ENCODE data around the gene DCUN1D5. TPM values are rescaled to one million over a fixed set of nuclear protein-coding genes. Genes with fewer than 3 reads are reported as not detected.

The DCUN1D5 gene
- total RNA-seq, 2 donors from 2014 or later, result 26.5 to 63.0 TPM

DNA sequence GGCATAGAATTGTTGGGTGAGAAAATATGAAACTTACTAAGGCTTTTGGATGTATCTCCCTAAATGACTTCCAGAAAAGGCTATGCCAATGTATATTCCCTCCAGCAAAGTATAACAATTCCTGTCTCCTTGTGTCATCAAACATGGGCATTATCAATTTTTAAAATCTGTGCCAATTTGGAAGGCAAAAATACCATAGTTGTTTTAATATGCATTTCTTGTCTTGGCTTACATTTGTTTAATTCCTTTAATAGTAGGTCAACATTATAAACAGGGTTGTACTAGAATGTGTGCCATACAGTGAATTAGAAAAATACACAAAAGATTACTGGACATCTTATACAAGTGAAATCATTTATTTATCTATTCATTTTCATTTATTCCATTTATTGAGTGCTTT lies 41.6 kb downstream of the DCUN1D5 start:
- no peak for TF ChIP-seq CTCF (IDR thresholded peaks at IDR 0.05)
- Histone ChIP-seq H3K27ac (no peak overlapping the region), H3K4me1 (ENCODE audit: control insufficient read depth in 1 of 2, low read depth in 2 of 2) (no peaks in the 10 kb centered on the region)

DNA sequence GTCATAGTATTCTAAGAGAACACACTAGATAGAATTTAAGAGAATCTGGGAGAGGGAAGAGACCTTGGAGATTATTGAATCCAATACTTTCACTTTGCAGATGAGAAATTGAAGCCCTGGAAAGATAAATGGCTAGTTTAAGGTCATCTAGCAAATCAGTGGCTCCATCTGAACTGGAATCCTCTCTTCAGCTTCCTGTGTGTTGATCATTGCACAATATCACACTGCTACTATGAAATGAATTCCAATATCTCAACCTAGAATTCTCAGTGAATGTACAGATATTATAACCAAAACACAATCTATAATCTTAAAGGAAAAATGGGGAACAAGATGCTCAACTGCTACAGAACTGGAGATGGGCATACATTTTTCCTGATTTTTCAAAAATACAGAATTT lies 44.1 kb downstream of the DCUN1D5 start:
- no peak for TF ChIP-seq CTCF (IDR thresholded peaks at IDR 0.05)
- ATAC-seq (ENCODE audit: insufficient number of reproducible peaks, low FRiP score, low read depth), result no peak
- H3K4me1 ChIP-seq (ENCODE audit: control insufficient read depth in 1 of 2, low read depth in 2 of 2), result no peaks in the 10 kb centered on the region

More for the DNA sequence above, 41.6 kb downstream of the DCUN1D5 start:
- ATAC-seq (ENCODE audit: insufficient number of reproducible peaks, low FRiP score, low read depth) (no peak), DNase-seq (ENCODE audit: low spot score) (no peak)
- Histone ChIP-seq H3K36me3 (no peaks in the 10 kb centered on the region), H3K27me3 (replicated peaks; ENCODE audit: insufficient read depth) (no peaks in the 10 kb centered on the region), H3K4me3 (no peak overlapping the region), H3K9me3 (no peaks in the 10 kb centered on the region)

DNA sequence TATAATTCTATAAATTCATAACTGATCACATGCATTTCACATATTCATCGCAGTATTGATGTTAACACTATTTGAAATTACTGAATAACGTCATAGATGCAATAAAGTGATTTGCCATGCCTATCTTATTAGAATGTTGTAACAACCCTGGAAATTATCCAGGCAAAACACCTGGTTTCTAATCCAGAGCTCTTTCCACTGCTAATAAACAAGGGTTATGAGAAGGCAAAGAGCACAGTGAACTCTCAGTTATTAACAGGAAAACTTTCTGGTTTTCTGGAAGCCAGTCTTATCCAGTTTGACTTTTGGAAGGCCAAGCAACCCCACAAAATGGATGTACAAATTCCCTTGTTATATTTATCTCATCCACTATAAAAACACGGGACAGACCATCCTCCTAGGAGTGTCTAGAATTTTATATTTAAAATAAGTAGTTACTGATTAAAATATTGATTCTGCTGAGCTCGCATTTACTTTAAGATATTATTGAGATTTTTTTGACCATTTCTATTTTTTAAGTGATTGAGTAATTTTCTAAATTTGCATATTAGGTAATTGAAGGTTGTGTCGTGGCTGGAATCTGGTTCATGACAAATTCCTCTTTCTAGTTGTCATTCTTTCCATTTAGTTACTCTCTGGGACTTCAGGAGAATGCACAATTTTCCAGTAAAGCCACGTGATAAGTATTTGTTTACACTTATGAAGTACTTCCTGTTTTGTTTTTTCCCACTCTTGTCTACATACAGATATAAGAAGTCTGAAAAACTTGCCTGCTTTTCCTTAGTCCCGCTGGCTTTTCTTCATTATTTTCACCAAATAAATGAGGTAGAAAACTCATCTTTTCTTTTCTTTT lies 47.9 kb downstream of the DCUN1D5 start:
- no peaks in the 10 kb centered on the region for H3K36me3 ChIP-seq
- TF ChIP-seq CTCF (IDR thresholded peaks at IDR 0.05), result no peak
- ATAC-seq (ENCODE audit: insufficient number of reproducible peaks, low FRiP score, low read depth), result no peak
- H3K4me3 ChIP-seq, result no peak overlapping the region
- H3K27ac ChIP-seq, result no peak overlapping the region
- DNase-seq (ENCODE audit: low spot score), result no peak
- H3K4me1 ChIP-seq (ENCODE audit: control insufficient read depth in 1 of 2, low read depth in 2 of 2), result no peaks in the 10 kb centered on the region
- H3K9me3 ChIP-seq, result no peaks in the 10 kb centered on the region
- H3K27me3 ChIP-seq (replicated peaks; ENCODE audit: insufficient read depth), result no peaks in the 10 kb centered on the region

More for the DNA sequence above, 44.1 kb downstream of the DCUN1D5 start:
- H3K4me3 ChIP-seq, result no peak overlapping the region
- DNase-seq (ENCODE audit: low spot score), result no peak
- H3K27me3 ChIP-seq (replicated peaks; ENCODE audit: insufficient read depth), result no peaks in the 10 kb centered on the region
- no peak overlapping the region for H3K27ac ChIP-seq
- no peaks in the 10 kb centered on the region for H3K36me3 ChIP-seq
- H3K9me3 ChIP-seq, result no peaks in the 10 kb centered on the region

- TF ChIP-seq CTCF (IDR thresholded peaks at IDR 0.05), result no peak
- H3K27me3 ChIP-seq (replicated peaks; ENCODE audit: insufficient read depth), result no peaks in the 10 kb centered on the region
- ATAC-seq (ENCODE audit: insufficient number of reproducible peaks, low FRiP score, low read depth) (no peak), DNase-seq (ENCODE audit: low spot score) (no peak)
- no peak overlapping the region for H3K27ac ChIP-seq
- no peak overlapping the region for H3K4me3 ChIP-seq
- H3K9me3 ChIP-seq, result no peaks in the 10 kb centered on the region
- no peaks in the 10 kb centered on the region for H3K4me1 ChIP-seq (ENCODE audit: control insufficient read depth in 1 of 2, low read depth in 2 of 2)
- no peaks in the 10 kb centered on the region for H3K36me3 ChIP-seq
Observed at GRCh38 chr11:103042161-103042560, 49.8 kb downstream of the DCUN1D5 start.

DNA sequence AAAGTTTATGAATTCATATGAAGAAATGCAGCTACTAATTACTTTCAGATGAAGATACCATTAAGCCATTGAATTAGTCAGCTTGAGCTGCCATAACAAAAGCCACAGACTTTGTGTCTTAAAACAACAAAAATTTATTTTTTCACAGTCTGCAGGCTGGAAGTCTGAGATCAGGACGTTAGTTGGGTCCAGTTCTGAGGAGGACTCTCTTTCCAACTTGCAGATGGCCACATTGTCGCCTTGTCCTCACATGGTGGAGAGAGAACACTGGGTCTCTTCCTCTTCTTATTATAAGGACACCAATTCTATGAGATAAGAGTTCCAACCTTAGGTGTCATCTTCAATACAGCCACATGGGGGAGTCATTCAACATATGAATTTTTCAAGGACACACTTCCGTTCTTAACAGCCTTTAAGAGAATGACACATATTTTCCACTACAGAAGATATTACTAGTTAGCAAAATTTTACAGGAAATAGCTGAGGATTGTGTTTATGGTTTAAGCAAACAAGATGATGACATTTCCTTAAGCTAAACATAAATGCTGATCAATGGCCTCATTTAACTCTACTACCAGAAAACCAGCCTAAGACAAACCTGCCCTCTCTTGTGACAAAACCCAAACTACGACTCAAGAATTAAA lies 56.0 kb downstream of the DCUN1D5 start:
- DNase-seq (ENCODE audit: low spot score) (no peak), ATAC-seq (ENCODE audit: insufficient number of reproducible peaks, low FRiP score, low read depth) (peak; percentile 50)
- H3K36me3 ChIP-seq, result no peaks in the 10 kb centered on the region
- H3K9me3 ChIP-seq, result no peaks in the 10 kb centered on the region
- H3K4me3 ChIP-seq, result no peak overlapping the region
- no peaks in the 10 kb centered on the region for H3K4me1 ChIP-seq (ENCODE audit: control insufficient read depth in 1 of 2, low read depth in 2 of 2)
- H3K27me3 ChIP-seq (replicated peaks; ENCODE audit: insufficient read depth), result no peaks in the 10 kb centered on the region
- TF ChIP-seq CTCF (IDR thresholded peaks at IDR 0.05), result peak; percentile 35
- H3K27ac ChIP-seq, result no peak overlapping the region

All from thoracic aorta (tissue), 2 donors.